Smooth muscle cell of the brain vasculature (primary cell): Measurements from ENCODE around the gene MICU1.
A peak's percentile ranks its signal among the peaks of the same experiment; 100 is the strongest.
"Not testable (repeated sequence)": the region's sequence is repeated elsewhere in the genome, so short reads cannot be mapped to it uniquely, and the experiment has no call there.

Experiments
- DNase-seq: peaks from one replicate; pipeline ENCODE4 v3.0.0-alpha.2; 2012; ENCODE audit warnings: low read depth, low spot score

MICU1 gene

GRCh38 chr10:72329290-72330068, 296.4 kb downstream of the MICU1 start:
- no peak for DNase-seq

- no peak for DNase-seq
Observed at GRCh38 chr10:72328829-72329204, 297.1 kb downstream of the MICU1 start.

- DNase-seq = no peak
Observed at GRCh38 chr10:72328045-72328828, 297.6 kb downstream of the MICU1 start.

GRCh38 chr10:72326665-72327603, 298.9 kb downstream of the MICU1 start:
- DNase-seq = not testable (repeated sequence)

- not testable (repeated sequence) for DNase-seq
Observed at GRCh38 chr10:72325243-72326175, 300.4 kb downstream of the MICU1 start.

GRCh38 chr10:72323771-72324191, 302.1 kb downstream of the MICU1 start:
- no peak for DNase-seq

- DNase-seq = no peak
Observed at GRCh38 chr10:72323108-72323749, 302.6 kb downstream of the MICU1 start.

- DNase-seq = no peak
Observed at GRCh38 chr10:72322280-72323058, 303.4 kb downstream of the MICU1 start.

GRCh38 chr10:72322030-72322279, 303.9 kb downstream of the MICU1 start:
- DNase-seq = no peak

GRCh38 chr10:72321248-72322029, 304.4 kb downstream of the MICU1 start:
- DNase-seq = no peak

GRCh38 chr10:72320676-72321247, 305.1 kb downstream of the MICU1 start:
- DNase-seq = peak; percentile 93

- no peak for DNase-seq
Observed at GRCh38 chr10:72319416-72320254, 306.2 kb downstream of the MICU1 start.

GRCh38 chr10:72318418-72319262, 307.2 kb downstream of the MICU1 start:
- DNase-seq = no peak
